K562 (cell line): ENCODE results near the gene BCL7C. TPM values are rescaled to one million over a fixed set of nuclear protein-coding genes. Genes with fewer than 3 reads are reported as not detected.

Experiments used
- ARID1B ChIP-seq: fragments of 450-650 bp; IDR thresholded peaks from 2 replicates; pipeline ENCODE4 v1.6.1; 2016; ENCODE audit warnings: antibody characterized with exemption, mild to moderate bottlenecking, inconsistent platforms
- BDP1 ChIP-seq: IDR thresholded peaks from 3 replicates; pipeline ENCODE4 v1.6.1; 2011; ENCODE audit not compliant: insufficient read length, insufficient read depth
- BMI1 ChIP-seq: fragments of 150-350 bp; IDR thresholded peaks from 2 replicates; pipeline ENCODE4 v1.6.1; 2014; ENCODE audit warnings: low read length
- COPS2 ChIP-seq: fragments of 450-650 bp; conservative IDR thresholded peaks from 2 replicates; pipeline ENCODE4 v1.6.1; 2016; ENCODE audit warnings: mild to moderate bottlenecking, moderate library complexity
- ELK1 ChIP-seq: sonication (generic); formaldehyde crosslinking; IDR thresholded peaks from 2 replicates; pipeline ENCODE4 v1.8.1; 2022; ENCODE audit warnings: missing genetic modification reagents
- GATA2 ChIP-seq: sonication (generic); formaldehyde crosslinking; IDR thresholded peaks from 2 replicates; pipeline ENCODE4 v1.4.0; 2020; ENCODE audit warnings: mild to moderate bottlenecking, missing genetic modification reagents
- MAZ ChIP-seq, 2 experiments: fragments of 450-650 bp in 1 of 2; sonication (generic) in 1 of 2; formaldehyde crosslinking; IDR thresholded peaks in 1 of 2; conservative IDR thresholded peaks in 1 of 2; 2 replicates each; pipeline versions ENCODE4 v1.4.0 to v1.5.0; 2020; ENCODE audit warnings: mild to moderate bottlenecking in 1 of 2, missing genetic modification reagents in 1 of 2
- NELFE ChIP-seq: IDR thresholded peaks from 2 replicates; pipeline ENCODE4 v1.6.1; 2011; ENCODE audit warnings: mild to moderate bottlenecking; ENCODE audit not compliant: insufficient read depth, insufficient read length
- RBM14 ChIP-seq: fragments of 200-400 bp; formaldehyde crosslinking; IDR thresholded peaks from 2 replicates; pipeline ENCODE4 v1.6.1; 2018; ENCODE audit warnings: low read depth, mild to moderate bottlenecking, low read length, moderate library complexity, borderline replicate concordance; ENCODE audit not compliant: insufficient read depth
- TAF9B ChIP-seq: fragments of 450-650 bp; IDR thresholded peaks from 2 replicates; pipeline ENCODE4 v1.6.1; 2018; ENCODE audit warnings: mild to moderate bottlenecking; ENCODE audit not compliant: partially characterized antibody
- ZNF280A ChIP-seq: fragments of 450-650 bp; IDR thresholded peaks from 2 replicates; pipeline ENCODE4 v1.6.1; 2018; ENCODE audit warnings: mild to moderate bottlenecking, low read depth; ENCODE audit not compliant: partially characterized antibody
- ZNF766 ChIP-seq: fragments of 200-800 bp; sonication (Bioruptor generic); conservative IDR thresholded peaks from 2 replicates; pipeline ENCODE4 v1.6.1; 2016; ENCODE audit warnings: missing genetic modification characterization, missing compliant biosample characterization
- polyA plus RNA-seq, 8 experiments: library from polyadenylated mRNA; depleted of rRNA in 4 of 8; stranded (reverse) in 5 of 8; unstranded in 3 of 8; fragments of >200 nt; fragmentation: Nextera tagmentation in 2 of 8; fragmentation: Illumina TruSeq in 1 of 8; extraction: Ambion mirVana in 2 of 8; extraction: Trizol in 1 of 8; gene quantifications; 2 replicates each; pipeline versions ENCODE4 v1.2.1 to v1.2.3, GENCODE V29; 2011 to 2014; ENCODE audit warnings: inconsistent platforms in 1 of 8, missing spikeins in 1 of 8
- total RNA-seq, 7 experiments: library from RNA; depleted of rRNA in 6 of 7; stranded (reverse); fragments of >200 nt in 6 of 7; fragmentation: Illumina TruSeq in 2 of 7; extraction: Trizol in 2 of 7; gene quantifications; 2 replicates each; pipeline versions ENCODE4 v1.2.1 to v1.2.3, GENCODE V29; 2011 to 2021; ENCODE audit warnings: low replicate concordance in 1 of 7
- TF ChIP-seq, protein P1 (sequence below), 2 experiments: fragments of 450-650 bp; formaldehyde crosslinking in 1 of 2; IDR thresholded peaks; 2 replicates each; pipeline versions ENCODE4 v1.4.0 to v1.6.1; 2014 to 2020; ENCODE audit warnings: mild to moderate bottlenecking in 2 of 2, borderline replicate concordance in 1 of 2, low read depth in 1 of 2
- TF ChIP-seq, protein P2 (sequence below): IDR thresholded peaks from 3 replicates; pipeline ENCODE4 v1.6.1; 2011; ENCODE audit warnings: borderline replicate concordance, mild to moderate bottlenecking; ENCODE audit not compliant: insufficient read length, insufficient read depth

The BCL7C gene
- total and polyA plus RNA-seq, 9 of the 15 experiments (the other 6 are each of a cell fraction or from before 2014, with no cell fraction given) = 1.7 to 85.8 (median 19.6) TPM

- TF ChIP-seq, protein P1, sequence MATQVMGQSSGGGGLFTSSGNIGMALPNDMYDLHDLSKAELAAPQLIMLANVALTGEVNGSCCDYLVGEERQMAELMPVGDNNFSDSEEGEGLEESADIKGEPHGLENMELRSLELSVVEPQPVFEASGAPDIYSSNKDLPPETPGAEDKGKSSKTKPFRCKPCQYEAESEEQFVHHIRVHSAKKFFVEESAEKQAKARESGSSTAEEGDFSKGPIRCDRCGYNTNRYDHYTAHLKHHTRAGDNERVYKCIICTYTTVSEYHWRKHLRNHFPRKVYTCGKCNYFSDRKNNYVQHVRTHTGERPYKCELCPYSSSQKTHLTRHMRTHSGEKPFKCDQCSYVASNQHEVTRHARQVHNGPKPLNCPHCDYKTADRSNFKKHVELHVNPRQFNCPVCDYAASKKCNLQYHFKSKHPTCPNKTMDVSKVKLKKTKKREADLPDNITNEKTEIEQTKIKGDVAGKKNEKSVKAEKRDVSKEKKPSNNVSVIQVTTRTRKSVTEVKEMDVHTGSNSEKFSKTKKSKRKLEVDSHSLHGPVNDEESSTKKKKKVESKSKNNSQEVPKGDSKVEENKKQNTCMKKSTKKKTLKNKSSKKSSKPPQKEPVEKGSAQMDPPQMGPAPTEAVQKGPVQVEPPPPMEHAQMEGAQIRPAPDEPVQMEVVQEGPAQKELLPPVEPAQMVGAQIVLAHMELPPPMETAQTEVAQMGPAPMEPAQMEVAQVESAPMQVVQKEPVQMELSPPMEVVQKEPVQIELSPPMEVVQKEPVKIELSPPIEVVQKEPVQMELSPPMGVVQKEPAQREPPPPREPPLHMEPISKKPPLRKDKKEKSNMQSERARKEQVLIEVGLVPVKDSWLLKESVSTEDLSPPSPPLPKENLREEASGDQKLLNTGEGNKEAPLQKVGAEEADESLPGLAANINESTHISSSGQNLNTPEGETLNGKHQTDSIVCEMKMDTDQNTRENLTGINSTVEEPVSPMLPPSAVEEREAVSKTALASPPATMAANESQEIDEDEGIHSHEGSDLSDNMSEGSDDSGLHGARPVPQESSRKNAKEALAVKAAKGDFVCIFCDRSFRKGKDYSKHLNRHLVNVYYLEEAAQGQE (IDR thresholded peaks at IDR 0.05; ENCODE audit: borderline replicate concordance) = no peak
- TF ChIP-seq, protein P1 (CRISPR knock-in tag; IDR thresholded peaks at IDR 0.05; ENCODE audit: low read depth) = no peak
- TF ChIP-seq GATA2 (CRISPR knock-in tag) = peak; percentile 87
- no peak for TF ChIP-seq NELFE
- peak; percentile 81 for TF ChIP-seq ARID1B
- TF ChIP-seq ELK1 (CRISPR knock-in tag) = no peak
- no peak for TF ChIP-seq BDP1
- no peak for TF ChIP-seq TAF9B
- no peak for TF ChIP-seq BMI1
- TF ChIP-seq ZNF280A = no peak
- TF ChIP-seq, protein P2, sequence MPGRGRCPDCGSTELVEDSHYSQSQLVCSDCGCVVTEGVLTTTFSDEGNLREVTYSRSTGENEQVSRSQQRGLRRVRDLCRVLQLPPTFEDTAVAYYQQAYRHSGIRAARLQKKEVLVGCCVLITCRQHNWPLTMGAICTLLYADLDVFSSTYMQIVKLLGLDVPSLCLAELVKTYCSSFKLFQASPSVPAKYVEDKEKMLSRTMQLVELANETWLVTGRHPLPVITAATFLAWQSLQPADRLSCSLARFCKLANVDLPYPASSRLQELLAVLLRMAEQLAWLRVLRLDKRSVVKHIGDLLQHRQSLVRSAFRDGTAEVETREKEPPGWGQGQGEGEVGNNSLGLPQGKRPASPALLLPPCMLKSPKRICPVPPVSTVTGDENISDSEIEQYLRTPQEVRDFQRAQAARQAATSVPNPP = no peak
- no peak for TF ChIP-seq COPS2
- 0 out of 2 replicates have a peak, but pooled peaks have one; percentile 55 for TF ChIP-seq ZNF766
- TF ChIP-seq MAZ (CRISPR knock-in tag; conservative IDR thresholded peaks at IDR 0.05 in 1 of 2, IDR thresholded peaks at IDR 0.05 in 1 of 2) = peak in 1 of 2 experiments; percentile 51; a peak in 1 of 4 replicates
- no peak for TF ChIP-seq RBM14
Observed at GRCh38 chr16:30875871-30876801, 17.7 kb downstream of the BCL7C start (continued).
